ENCODE data around the gene TTC5.

Gene TTC5

GRCh38 chr14:20262642-20263128 is 43.1 kb downstream of the TTC5 start:
- no peak for DNase-seq (ENCODE audit: low read depth)
- TF ChIP-seq, protein P1, sequence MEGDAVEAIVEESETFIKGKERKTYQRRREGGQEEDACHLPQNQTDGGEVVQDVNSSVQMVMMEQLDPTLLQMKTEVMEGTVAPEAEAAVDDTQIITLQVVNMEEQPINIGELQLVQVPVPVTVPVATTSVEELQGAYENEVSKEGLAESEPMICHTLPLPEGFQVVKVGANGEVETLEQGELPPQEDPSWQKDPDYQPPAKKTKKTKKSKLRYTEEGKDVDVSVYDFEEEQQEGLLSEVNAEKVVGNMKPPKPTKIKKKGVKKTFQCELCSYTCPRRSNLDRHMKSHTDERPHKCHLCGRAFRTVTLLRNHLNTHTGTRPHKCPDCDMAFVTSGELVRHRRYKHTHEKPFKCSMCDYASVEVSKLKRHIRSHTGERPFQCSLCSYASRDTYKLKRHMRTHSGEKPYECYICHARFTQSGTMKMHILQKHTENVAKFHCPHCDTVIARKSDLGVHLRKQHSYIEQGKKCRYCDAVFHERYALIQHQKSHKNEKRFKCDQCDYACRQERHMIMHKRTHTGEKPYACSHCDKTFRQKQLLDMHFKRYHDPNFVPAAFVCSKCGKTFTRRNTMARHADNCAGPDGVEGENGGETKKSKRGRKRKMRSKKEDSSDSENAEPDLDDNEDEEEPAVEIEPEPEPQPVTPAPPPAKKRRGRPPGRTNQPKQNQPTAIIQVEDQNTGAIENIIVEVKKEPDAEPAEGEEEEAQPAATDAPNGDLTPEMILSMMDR (conservative IDR thresholded peaks at IDR 0.05; ENCODE audit: low read depth, low read length): no peak
- no peak overlapping the region for H3K4me3 ChIP-seq (ENCODE audit: low read length)

GRCh38 chr14:20247646-20248246 is 58.0 kb downstream of the TTC5 start:
- DNase-seq (ENCODE audit: low read depth): no peak
- H3K4me3 ChIP-seq (ENCODE audit: low read length): no peak overlapping the region
- TF ChIP-seq, protein P1 (conservative IDR thresholded peaks at IDR 0.05; ENCODE audit: low read depth, low read length): peak; percentile 18
